Keratinocyte (primary cell): ENCODE data around the gene HSD17B2.

ENCODE experiments used
- EZH2 ChIP-seq: IDR thresholded peaks from one replicate; pipeline ENCODE4 v1.6.1; 2012; ENCODE audit warnings: inconsistent platforms, mild to moderate bottlenecking, low read length, moderate library complexity
- TF ChIP-seq, protein P1 (sequence below), 3 experiments: IDR thresholded peaks in 1 of 3; conservative IDR thresholded peaks in 1 of 3; optimal IDR thresholded peaks in 1 of 3; 2 replicates in 2 of 3; 3 replicates in 1 of 3; pipeline versions ENCODE3 to v1.5.1; 2011; ENCODE audit warnings: low read length in 3 of 3, mild to moderate bottlenecking in 3 of 3, moderate library complexity in 2 of 3, control low read depth in 1 of 3, inconsistent platforms in 1 of 3; ENCODE audit not compliant: insufficient read depth in 2 of 3; ENCODE audit errors: extremely low read depth in 1 of 3

DNA sequence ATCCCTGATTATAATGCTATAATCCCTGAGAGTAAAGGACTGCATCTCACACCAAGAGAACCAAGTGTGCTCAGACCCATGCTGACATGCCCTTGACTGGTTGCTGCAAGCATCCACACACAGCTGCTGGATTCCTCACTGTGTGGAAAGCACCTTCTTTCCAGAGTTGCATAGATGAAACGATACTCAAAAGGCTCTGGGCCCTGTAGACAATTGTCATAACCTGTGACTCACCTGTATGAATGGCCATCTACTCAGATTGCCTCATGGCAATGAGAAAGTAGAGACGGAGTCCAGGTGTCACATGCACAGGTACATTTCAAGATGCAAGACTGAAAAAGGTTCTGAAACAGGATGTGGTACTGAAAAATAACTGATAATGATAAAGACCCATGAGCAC, 76.9 kb downstream of the HSD17B2 start:
- TF ChIP-seq, protein P1, sequence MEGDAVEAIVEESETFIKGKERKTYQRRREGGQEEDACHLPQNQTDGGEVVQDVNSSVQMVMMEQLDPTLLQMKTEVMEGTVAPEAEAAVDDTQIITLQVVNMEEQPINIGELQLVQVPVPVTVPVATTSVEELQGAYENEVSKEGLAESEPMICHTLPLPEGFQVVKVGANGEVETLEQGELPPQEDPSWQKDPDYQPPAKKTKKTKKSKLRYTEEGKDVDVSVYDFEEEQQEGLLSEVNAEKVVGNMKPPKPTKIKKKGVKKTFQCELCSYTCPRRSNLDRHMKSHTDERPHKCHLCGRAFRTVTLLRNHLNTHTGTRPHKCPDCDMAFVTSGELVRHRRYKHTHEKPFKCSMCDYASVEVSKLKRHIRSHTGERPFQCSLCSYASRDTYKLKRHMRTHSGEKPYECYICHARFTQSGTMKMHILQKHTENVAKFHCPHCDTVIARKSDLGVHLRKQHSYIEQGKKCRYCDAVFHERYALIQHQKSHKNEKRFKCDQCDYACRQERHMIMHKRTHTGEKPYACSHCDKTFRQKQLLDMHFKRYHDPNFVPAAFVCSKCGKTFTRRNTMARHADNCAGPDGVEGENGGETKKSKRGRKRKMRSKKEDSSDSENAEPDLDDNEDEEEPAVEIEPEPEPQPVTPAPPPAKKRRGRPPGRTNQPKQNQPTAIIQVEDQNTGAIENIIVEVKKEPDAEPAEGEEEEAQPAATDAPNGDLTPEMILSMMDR (optimal IDR thresholded peaks at IDR 0.05 in 1 of 3, IDR thresholded peaks at IDR 0.05 in 1 of 3, conservative IDR thresholded peaks at IDR 0.05 in 1 of 3; ENCODE audit: extremely low read depth in 1 of 3, insufficient read depth in 2 of 3, low read length in 3 of 3), result no peak
- no peak for TF ChIP-seq EZH2
